AG08395 (cell line): Measurements from ENCODE around the gene PLEKHA7.
"Not testable (repeated sequence)": the region's sequence is repeated elsewhere in the genome, so short reads cannot be mapped to it uniquely, and the experiment has no call there.

Experiments
- DNase-seq: peaks from one replicate; pipeline ENCODE4 v3.0.0; 2012; ENCODE audit warnings: mixed read lengths, low spot score

Gene PLEKHA7

DNA sequence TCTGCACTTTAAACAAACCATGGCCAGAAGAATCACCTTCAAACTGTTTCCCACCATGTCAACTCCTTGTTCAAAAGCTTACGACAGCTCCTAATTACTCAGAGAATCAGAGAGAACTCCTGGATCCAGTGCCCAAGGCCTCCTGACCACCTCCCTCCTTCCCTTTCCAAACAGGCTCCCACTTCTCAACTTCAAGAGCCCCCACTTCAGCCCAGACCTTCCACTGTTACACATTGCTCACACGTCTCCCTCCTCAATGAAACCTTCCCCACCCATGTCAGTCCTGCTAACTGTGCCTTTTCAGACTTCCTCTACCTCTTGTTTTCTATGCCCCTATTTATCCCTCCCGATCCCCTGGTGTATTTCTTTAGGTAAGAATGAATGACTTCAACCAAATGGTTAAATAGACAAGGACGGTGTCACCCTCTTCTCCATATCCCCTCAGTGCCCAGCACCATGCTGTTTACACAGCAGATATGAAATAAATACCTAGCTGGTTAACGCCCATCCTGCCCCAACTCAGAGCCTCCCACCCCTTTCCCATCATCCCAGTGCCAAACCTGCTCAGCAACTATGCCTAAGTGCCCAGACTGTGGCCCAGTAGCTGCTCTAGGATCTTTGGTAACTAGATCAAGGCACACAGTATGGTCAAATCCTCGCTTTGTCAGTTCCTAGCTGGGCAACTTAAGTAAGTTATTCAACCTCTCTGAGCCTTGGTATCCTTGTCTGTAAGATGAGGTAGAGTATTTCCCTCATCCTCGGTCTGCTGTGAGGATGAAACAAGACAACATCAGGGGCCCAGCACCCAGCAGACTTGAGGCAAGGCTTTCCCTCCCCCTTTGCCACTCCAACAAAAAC is 36.8 kb downstream of the PLEKHA7 start:
- DNase-seq = no peak

DNA sequence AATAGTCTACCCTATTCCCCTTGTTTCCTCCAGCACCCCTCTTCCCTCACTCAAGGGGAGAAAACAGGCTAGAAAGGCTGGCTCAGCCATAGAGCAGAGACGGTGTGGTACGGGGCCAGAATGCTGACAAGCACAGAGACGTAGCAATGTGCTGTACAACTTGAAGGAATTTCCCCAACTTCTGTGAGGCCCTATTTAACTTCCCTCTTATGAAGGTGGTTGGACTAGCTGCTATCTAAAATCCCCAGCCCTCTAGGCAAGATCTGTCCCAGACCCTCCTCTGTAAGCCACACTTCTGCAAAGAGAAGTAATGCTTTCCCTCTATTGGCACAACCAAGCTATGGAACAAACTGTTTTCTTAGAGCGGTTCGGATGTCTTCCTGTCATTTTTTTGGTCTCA is 37.8 kb downstream of the PLEKHA7 start:
- DNase-seq = no peak

DNA sequence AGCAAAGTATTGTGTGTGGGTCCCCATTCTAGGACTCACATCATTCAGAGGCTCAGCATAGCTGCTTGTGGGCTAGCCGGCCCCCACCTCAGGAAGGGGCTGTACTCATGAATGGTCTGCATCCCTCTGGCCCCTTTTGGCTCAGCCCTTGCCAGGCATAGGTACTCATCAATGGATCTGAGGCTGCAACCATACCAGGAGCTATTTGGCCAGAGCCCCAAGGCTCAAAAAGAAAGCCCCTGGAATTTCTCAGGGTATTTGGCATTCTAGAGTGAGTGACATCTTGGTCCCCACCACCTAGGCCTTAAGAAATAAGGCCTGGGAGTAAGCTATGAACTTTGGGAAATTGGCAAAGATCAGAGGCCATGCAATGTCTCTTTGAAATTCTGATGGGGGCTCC is 38.3 kb downstream of the PLEKHA7 start:
- DNase-seq = no peak

DNA sequence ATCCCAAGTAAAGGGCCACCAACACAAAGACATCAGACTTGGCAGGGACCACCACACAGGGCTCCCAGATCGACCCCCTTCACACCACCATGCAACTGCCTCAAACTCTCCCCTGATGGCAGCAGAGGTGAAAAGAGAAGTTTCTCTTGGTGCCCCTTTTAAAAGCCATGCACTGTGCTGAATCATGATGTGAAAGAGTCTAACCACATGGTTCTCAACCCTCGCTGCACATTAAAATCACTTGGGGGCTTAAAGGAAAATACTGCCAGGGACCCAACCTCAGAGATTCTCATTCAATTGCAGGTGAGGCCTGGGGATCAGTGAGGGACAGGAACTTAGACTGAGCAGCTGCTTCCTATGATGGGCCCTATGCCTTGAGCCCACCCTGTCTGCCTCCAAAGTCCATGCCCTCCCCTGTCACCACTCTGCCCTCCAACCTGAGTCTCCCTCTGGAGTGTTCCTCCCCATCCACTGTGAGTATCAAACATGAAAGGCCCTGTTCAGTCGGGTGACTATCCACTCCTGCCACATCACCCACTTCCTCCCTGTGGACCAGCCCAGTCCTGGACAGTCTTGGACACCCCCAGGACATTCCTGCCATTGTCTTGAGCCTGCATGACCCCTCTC is 40.8 kb downstream of the PLEKHA7 start:
- DNase-seq = no peak

DNA sequence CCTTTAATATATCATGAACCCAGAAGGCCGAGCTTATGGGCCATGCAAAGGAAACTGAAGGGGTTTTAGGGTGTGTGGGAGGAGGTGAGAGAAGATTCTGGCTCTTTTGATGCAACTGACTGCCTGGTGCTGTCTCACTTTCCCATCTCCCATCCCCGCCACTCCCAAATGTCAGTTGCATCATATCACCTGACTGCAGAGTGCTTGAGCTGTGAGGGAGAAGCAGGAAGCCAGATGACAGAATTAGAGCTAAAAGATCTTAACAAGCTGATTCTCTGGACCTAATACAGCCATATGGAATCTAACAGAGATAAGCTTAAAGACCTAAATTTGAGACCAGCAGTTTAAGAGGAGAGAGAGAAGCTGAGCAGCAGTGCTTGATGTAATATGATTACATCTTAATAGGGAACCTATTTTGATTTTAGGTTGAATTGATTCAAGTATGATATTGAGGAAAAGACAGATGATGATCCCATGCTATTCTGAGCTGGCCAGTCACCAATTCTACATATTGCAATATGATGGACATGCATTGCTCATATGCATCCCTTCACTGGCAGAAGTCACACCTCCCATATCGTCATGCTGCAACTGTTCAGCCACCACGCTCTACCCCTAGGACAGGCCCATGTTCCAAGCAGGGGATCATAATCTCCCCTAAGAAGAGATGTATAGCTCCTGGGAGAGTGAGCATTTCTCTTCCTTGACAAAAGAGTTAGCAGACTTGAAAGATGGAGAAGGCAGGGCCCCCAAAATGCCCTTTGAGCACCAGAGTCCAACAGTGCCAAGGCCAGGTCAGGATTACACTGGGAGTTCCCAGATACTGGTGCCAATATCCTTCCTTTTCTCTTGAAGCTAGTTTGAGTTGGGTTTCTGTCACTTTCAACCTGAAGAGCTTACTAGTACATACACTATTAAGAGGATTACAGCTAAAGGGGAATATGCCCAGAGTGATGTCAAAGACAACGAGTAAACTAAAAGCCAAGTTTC is 44.9 kb downstream of the PLEKHA7 start:
- no peak for DNase-seq

DNA sequence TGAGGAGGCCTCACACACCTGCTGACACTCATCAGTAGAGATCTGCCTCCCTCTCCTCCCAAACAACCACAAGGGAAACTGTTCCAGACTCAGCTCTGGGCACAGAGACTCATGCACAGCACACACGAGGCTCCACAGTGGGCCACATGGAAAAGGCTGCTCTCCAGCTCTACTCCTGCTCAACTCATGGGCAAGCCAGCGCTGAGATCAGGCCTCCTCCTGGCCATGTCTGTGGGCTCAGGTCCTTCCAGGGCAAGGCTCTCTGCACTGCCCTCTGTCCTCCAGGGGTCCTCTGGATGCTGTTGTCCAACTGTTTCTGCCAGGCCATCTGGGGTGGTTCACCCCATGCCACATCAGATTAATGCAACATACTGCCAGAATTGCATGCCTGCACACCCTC is 46.0 kb downstream of the PLEKHA7 start:
- DNase-seq = no peak

DNA sequence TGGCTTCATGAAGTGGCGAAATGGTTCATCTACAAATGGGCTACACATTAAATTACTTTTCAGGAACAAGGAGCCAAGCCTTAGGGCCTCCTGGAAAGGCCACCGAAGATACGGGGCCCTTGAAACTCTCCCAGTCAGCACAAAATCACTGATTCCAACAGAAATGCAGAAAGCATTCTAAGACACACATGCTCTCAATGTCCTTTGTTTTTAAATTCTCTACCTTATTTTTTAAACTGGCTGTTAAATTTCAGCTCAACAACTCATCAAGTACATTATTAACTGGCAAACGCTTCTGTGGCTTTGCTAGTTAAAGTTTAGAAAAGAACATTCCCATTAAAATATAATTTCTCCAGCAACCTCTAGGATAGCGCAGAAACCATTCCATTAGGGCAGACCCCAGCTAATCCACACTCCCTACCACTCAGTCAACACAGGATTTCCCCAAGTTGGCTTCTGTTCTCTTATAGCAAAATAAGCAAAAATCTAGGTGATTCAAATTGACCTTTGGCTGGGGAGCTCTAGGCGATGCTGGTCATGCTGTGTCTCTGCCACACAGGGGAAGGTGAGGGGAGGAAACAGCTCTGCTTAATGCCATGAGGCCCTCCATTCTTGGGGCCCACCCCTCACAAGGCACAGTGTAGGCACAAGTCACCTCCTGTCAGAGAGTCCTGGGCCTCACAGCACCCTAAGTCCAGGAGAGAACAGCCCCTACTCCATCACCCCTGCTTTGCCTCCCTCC is 47.1 kb downstream of the PLEKHA7 start:
- no peak for DNase-seq

DNA sequence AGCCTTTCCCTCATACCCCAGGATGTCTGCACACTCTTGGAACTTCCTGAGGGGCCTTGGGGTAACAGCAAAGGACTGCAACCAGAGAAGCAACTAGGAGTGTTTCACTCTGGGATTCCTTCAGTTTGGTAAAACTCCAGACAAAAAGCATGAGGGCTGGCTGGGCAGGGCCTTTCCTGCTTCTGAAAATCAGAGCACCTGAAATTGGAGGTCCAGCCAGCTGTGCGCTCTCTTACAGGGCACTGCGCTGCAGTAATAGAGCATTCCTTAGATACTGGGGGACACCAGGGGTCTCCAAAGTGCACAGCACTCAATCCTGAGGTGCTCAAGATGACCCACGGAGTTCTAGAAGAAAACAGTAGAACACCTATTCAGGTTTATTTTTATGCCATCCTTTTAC is 49.7 kb downstream of the PLEKHA7 start:
- no peak for DNase-seq

DNA sequence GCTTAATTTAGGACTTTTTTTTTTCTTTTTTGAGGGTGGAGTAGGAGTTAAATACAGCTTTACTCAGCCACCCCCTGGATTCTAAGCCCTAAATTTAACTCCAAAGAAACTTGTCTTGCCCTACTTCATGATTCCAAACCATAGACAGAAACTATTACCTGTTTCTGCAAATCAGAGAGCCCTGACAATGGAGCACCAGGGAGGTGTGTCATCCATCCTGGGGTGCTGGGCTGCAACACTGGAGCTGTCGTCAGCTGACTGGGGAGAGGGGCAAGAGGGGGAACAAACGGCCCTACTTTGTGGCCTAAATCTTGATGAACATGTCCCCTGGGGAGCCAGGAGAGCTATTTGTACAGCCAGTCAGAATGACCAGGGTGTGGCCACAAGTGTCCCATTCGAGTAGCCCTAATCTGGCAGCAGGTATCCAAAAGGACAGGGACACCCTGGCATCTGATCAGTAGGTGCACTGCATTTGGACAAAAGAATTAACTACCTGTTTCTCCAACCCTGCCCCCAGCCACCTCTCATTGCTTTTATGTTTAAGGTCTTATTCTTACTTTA is 50.8 kb downstream of the PLEKHA7 start:
- DNase-seq = no peak

DNA sequence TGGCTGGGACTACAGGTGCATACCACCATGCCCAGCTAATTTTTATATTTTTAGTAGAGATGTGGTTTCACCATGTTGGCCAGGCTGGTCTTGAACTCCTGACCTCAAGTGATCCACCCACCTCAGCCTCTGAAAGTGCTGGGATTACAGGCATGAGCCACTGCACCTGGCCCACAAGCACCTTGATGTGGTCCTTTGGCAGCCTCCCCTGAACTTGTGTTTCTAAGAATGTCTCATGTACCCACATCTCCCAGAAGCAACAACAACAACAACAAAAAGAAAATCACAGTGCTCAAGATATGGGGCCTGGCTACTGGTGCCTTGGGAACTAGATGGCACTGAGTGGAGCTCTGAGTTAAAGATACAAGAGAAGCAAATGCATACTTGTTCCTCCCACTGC is 51.6 kb downstream of the PLEKHA7 start:
- DNase-seq = not testable (repeated sequence)

DNA sequence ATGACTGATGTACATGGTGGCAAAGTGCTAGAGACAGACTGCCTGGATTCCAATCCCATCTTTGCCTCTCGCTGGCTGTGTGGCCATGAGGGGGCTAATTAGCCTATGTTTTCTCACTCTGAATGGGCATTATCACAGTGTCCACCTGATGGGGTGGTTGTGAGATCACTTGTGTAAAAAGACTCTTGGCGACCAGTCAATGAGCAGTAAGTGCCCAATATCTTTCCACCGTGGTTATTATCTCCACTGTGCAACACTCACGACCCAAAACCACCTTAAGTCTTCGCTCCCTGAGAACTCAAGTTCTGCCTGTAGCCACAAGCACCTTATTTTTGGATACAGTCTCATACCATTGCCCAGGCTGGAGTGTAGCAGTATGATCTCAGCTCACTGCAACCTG is 52.1 kb downstream of the PLEKHA7 start:
- DNase-seq = no peak

DNA sequence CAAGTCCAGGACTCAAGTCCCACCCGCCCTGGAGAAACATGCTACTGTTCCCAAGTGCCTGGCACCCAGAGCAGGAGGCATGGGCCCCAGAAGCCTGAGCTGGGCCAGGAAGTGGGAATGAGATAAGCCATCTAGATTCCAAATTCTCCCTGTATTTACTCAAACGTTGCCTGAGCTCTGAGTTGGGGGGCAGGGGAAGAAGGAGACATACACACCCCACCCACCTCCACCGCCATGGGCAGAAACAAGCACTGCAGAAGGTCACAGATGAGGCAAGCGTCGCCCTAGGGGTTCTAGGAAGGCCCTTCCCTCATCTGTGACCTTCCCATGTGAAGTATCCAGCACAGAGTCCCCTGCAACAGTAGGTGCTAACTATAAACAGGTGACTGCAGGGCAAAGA is 54.0 kb downstream of the PLEKHA7 start:
- DNase-seq = no peak

DNA sequence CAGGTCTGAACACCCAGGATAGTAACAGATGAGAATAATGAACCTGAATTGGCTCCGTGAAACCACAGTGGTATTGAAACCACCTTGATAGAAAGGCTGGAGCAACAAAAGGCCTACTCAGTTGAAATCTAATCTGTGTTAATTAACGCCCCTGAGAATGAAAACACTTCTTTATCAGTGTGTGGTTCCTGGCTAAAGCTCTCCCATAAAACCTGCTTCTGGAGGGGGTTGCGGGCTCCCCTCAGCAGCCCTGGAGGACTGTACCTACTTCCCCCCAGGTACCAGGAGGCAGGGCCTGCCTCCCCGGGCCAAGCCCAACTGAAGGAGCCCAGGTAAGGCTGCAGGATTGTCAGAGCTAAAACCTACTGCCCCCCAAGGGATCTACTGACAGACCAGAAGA is 54.6 kb downstream of the PLEKHA7 start:
- no peak for DNase-seq

DNA sequence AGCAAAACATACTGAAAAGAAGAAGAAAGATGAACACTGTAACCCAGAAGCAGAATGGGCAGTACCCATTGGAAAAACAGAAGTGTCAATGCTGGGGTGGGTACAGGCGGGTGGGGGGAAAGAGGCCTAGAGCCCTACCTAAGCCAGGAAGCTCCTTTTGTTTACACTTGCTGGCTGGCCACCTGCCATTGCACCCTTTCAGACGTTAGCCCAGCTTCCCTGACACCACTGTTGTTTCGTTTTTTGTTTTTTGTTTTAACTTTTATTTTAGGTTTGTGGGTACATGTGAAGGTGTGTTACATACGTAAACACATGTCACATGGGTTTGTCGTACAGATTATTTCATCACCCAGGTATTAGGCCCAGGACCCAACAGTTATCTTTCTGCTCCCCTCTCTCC is 55.4 kb downstream of the PLEKHA7 start:
- DNase-seq = no peak

DNA sequence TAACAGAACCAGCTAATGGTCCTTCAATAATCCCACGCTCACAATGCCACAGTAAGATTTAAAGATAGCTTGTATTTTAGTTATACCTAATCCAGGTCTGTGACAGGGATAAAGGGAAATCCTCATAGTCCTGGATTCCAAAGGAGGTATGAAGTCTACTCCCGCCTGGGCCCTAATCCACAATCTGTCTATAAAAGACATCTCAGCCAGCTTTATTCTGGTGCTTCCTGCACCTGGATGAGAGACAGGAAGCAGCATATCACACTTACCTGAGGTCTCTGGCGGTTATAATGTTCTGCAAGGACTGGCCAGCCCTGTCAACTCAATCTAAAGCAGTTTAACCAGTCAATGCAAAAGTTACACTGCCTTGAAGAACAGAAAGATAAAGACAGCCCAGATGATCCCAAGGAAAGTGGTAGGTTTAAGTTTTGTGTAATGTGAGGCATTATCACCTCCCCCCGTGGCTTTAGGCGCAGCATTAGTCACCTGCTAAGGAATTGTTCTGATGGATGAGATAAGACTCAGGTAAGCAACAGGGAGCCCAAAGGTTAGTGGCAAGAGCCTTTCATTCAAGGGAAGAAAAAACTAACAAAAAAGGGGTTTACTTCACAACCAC is 57.6 kb downstream of the PLEKHA7 start:
- no peak for DNase-seq

DNA sequence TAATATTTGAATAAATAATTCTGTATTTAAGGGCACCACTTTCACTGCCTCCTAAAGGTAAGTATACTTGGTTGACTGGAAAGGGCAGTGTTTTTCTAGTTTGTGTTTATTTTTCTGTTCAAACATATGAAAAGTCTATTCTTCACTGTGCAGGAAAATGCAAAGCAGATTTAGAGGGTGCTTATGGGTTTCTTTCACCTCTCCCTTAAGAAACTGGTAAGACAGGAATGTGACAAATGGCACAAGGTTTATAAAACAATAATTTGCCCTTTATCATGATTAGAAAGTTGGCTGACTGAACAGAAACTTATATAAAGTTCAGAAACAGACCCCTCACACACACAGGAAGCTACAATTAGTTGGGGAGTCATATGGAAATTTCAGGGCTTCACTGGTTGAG is 60.6 kb downstream of the PLEKHA7 start:
- no peak for DNase-seq

DNA sequence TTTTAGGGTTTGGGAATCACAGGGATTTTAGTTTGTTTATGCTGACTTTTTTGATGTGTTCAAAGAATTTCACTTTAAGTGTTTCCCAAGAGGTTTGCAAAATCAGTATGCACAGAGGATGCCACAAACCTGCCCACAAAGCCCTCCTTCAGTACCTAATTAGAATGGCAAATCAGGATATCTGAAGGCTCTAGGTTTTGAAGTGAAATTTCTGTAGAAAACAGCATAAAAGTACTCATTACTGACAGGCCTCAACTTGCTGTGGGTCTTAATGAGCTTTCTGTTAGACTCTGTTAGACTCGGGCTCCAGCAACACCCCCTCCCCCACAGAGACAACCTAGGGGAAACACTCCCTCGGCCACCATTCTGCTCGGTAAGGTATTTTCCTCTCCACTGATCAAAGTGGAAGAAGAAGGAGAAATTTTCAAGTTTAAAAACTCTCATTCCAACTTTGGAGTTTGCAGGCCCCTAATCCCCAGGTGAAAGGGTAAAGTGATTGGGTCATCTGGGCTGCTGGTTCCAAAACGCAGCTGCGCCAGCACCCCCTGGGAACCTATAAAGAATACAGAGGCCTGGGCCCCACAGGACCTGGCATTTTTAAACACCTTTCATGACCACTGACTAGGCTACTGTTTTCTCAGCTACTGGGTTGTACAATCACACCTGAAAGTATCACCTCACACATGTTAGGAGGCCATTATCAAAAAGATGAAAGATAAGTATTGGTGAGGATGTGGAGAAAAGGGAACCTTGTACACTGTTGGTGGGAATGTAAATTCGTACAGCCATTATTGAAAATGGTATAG is 67.5 kb downstream of the PLEKHA7 start:
- no peak for DNase-seq

DNA sequence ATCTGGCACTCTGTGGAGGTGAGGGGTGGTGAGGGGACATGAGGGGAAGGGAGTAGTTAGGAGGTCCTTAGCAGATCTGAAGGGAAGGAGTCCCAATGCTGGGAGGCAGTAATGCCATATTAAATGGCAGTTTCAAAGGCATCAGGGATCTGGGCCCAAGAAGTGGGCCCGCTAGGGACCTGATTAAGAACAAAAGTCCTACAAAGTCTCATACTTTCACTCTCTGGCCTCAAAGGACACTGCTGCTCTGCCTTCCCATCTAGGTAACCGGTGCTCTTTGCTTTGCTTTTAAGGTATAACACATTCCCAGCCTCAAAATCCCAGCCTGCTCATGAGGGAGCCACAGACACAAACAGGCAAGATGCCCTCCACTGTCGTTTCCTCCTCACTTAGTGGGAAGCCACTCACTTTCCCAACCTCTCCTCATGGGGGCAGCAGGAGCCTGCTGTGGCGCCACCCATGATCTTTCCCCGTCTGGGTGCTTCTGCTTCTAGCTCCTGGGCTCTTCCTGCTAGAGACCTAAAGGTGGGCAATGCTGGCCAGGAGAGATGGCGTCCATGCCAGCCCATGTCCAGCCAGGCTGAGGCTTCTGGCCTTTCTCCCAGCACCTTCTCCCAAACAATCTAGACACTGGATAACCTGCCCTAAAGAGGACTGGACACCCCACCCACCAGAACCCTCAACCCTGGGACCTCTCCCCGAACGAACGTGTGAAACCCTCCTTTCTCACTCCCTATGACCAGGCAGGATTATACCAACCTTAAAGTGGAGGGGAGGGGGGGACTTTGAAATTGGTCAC is 68.3 kb downstream of the PLEKHA7 start:
- DNase-seq = peak; percentile 71

DNA sequence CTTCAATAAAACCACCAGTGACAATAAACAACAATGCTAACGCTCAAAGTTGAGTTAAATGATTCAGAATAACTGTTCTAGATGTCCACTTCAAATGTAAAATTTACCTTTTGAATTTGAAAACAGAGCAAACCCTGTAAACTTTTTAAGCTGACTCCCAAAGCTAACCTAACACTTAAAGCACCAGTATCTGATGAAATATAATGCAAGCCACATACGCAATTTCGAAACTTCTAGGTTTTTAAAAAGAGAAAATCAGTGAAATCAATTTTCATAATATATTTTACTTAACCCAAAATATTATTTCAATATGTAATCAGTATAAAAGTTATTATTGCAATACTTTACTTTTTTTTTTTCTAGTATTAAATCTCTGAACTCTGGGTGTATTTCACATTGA is 71.3 kb downstream of the PLEKHA7 start:
- no peak for DNase-seq
